Fibroblast of the aortic adventitia (primary cell): ENCODE results near the gene LRP6. TPM values are rescaled to one million over a fixed set of nuclear protein-coding genes. Genes with fewer than 3 reads are reported as not detected.

Experiments
- DNase-seq: peaks from one replicate; pipeline ENCODE4 v3.0.0-alpha.2; 2010; ENCODE audit warnings: low read depth
- H3K4me3 ChIP-seq: 2 replicates; pipeline ENCODE4 v1.5.1; 2011; ENCODE audit warnings: low read depth, mild to moderate bottlenecking, control low read depth, low read length, moderate library complexity
- total RNA-seq: library from RNA; depleted of rRNA; stranded (reverse); fragments of >200 nt; gene quantifications from 2 replicates; pipeline ENCODE4 v1.2.3, GENCODE V29; 2012; ENCODE audit warnings: low replicate concordance
- TF ChIP-seq, protein P1 (sequence below): IDR thresholded peaks from 2 replicates; pipeline ENCODE4 v1.5.1; 2011; ENCODE audit warnings: mild to moderate bottlenecking, low read length, control low read depth, inconsistent platforms; ENCODE audit not compliant: insufficient read depth

The LRP6 gene
- total RNA-seq, 1 donor, result 44.2 TPM

DNA sequence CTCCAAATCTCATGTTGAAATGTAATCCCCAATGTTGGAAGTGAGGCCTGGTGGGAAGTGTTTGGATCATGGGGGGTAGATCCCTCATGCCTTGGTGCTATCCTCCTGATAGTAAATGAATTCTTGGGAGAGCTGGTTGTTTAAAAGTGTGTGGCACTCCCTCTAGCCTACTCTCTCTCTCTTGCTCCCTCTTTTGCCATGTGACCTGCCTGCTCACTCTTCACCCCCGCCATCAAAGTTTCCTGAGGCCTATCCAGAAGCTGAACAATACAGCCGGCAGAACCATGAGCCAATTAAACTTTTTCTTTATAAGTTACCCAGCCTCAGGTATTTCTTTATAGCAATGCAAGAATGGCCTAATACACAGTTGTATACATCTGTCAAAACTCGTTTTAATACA is 133.6 kb downstream of the LRP6 start:
- H3K4me3 ChIP-seq, result no peak overlapping the region
- DNase-seq, result no peak
- TF ChIP-seq, protein P1, sequence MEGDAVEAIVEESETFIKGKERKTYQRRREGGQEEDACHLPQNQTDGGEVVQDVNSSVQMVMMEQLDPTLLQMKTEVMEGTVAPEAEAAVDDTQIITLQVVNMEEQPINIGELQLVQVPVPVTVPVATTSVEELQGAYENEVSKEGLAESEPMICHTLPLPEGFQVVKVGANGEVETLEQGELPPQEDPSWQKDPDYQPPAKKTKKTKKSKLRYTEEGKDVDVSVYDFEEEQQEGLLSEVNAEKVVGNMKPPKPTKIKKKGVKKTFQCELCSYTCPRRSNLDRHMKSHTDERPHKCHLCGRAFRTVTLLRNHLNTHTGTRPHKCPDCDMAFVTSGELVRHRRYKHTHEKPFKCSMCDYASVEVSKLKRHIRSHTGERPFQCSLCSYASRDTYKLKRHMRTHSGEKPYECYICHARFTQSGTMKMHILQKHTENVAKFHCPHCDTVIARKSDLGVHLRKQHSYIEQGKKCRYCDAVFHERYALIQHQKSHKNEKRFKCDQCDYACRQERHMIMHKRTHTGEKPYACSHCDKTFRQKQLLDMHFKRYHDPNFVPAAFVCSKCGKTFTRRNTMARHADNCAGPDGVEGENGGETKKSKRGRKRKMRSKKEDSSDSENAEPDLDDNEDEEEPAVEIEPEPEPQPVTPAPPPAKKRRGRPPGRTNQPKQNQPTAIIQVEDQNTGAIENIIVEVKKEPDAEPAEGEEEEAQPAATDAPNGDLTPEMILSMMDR, result no peak

DNA sequence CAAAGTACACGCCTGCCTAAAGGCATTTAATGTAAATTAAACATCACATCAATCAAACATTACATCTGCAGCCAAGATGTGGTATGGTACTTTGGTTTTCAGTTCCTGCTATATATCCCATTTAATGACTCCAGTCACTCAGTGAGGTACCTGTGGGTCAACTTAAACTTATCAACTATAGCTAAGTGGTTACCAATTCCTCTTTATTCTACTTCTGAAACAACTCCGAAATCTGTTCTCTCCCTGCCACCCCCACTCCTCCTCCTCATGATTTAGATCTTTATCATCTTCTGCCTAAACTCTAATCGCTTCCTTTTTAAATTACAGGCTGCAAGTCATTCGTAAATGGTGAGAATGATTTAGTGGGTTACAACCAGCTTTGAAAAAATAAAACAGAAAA is 138.2 kb downstream of the LRP6 start:
- TF ChIP-seq, protein P1, result no peak
- H3K4me3 ChIP-seq, result no peak overlapping the region
- no peak for DNase-seq

DNA sequence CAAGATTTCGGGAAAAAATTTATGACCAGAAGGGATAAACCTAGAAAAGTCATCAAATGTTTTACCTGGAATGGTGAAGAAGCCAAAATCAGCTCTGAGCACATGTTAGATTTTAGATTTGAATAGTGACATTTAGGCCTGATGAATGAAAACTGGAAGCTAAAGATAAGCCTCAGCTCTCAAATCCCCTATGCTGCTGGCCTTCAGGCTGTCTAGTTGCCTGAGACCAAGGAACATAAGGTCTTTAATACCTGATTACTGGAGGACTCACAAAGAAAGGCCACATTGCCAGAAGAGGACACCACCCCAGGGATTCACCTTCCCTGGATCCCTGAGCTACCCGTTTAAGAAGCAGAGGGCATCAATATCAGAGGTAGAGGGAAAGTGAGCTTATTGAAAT is 139.5 kb downstream of the LRP6 start:
- TF ChIP-seq, protein P1, result no peak
- DNase-seq, result no peak

DNA sequence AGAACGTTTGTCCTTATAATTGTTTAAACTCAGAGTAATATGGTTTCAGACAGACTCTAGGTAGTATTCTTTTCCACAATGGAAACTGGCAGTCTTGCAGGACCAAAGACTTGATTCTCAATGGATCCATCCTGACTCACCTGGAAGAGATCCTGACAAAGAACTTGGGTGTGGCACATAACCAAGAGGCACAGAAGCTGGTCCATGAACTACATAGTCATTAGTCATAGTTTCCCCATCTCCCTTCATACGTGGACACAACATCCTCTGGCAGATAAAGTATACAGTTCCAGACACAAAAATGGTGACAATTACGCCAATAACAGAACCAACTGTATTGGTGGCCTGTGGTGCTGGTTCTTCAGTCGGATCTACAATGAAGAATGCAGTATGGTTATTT is 140.3 kb downstream of the LRP6 start:
- H3K4me3 ChIP-seq, result no peak overlapping the region
- TF ChIP-seq, protein P1, result no peak
- DNase-seq, result no peak

More for the DNA sequence above, 139.5 kb downstream of the LRP6 start:
- no peak overlapping the region for H3K4me3 ChIP-seq

DNA sequence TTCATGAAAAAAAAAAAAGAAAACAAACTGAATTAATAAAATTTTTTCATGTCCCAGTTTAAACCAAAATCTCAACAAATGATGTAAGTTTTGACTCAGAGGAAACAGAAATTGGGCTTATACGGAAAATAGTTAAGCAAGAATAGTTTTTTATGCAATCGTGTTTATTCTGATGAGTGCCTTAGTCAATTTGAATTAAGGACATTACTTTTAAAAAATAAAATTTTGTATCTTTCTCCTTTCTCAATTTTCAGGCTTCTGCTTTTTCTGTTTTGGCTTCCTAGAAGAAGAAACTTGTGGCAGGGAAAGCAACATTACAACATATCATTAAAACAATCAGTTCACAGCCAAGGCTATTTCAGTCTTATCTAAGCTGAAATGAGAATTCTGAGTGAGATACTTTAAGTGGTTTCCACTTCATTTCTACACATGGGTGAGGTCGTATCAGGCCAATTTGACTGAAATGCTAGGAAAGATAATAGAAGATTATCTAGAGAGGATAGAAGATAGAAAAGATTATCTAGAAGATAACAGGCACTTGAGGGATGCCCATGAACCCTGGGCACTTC is 143.7 kb downstream of the LRP6 start:
- DNase-seq, result peak; percentile 8
- H3K4me3 ChIP-seq, result no peak overlapping the region
- TF ChIP-seq, protein P1, result no peak

DNA sequence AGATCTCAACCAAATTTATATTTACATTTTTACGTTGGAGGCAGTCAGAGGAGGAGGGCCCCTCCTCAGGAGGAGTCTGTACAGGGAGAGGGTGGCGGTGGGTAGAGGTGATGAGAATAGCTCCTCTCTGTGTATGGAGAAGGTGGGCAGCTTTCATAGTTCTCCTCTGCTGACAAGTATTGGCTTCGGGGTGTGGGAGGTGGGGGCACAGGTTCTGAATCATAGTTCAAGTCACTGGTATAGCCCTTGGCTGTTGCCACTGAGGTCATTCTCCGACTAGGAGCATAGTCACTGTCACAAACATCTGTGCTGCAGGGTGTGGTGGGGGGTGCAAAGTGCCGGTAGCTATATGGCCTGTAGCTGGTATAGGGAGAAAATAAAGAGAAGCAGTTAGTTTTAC is 145.8 kb downstream of the LRP6 start:
- no peak overlapping the region for H3K4me3 ChIP-seq
- DNase-seq, result no peak
- TF ChIP-seq, protein P1, result no peak

DNA sequence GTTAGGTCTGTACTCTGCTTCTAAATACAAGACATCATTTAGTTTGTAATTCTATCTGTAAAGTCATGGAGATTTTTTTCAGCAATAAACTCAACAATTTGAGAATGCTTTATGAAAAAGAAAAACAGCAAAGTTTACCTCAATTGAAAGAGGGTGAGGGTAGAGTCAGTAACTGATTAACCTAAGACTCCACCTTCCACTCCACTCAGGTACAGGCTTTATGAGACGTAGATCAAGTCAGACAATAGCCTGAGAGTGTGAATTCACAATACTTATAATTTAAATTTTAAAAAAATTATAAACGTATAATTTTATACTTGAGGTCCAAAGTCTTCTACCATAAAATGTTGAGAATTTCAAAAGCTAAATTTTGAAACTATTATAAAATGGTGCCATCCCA is 150.2 kb downstream of the LRP6 start:
- DNase-seq, result no peak
- TF ChIP-seq, protein P1, result no peak
- H3K4me3 ChIP-seq, result no peak overlapping the region
